Spleen (tissue), 11 donors: ENCODE measurements around the gene CHRM1. TPM values are rescaled to one million over a fixed set of nuclear protein-coding genes. Genes with fewer than 3 reads are reported as not detected.

Experiments
- DNase-seq: peaks from one replicate; pipeline ENCODE4 v3.0.0-alpha.2; 2020
- H3K27ac ChIP-seq, 8 donors: fragments of 200-600 bp; sonication (generic) in 7 of 8; 1 replicate in 4 of 8; 2 replicates in 4 of 8; pipeline versions ENCODE4 v1.5.0 to v1.8.0; 2016 to 2021; ENCODE audit warnings: inconsistent platforms in 4 of 8, mild to moderate bottlenecking in 4 of 8, moderate library complexity in 1 of 8
- H3K27me3 ChIP-seq, 7 donors: fragments of 200-600 bp; sonication (generic) in 6 of 7; replicated peaks in 1 of 7; 1 replicate in 4 of 7; 2 replicates in 3 of 7; pipeline versions ENCODE4 v1.5.0 to v1.8.0; 2016 to 2021; ENCODE audit warnings: inconsistent platforms in 3 of 7, mild to moderate bottlenecking in 1 of 7
- H3K36me3 ChIP-seq, 6 donors: fragments of 200-600 bp; sonication (generic) in 5 of 6; 1 replicate in 4 of 6; 2 replicates in 2 of 6; pipeline versions ENCODE4 v1.5.0 to v1.8.0; 2016 to 2021; ENCODE audit warnings: inconsistent platforms in 2 of 6
- H3K4me1 ChIP-seq, 6 donors: fragments of 200-600 bp; sonication (generic) in 5 of 6; 1 replicate in 3 of 6; 2 replicates in 3 of 6; pipeline versions ENCODE4 v1.5.0 to v1.8.0; 2016 to 2021; ENCODE audit warnings: inconsistent platforms in 3 of 6
- H3K4me3 ChIP-seq, 8 donors: fragments of 200-600 bp; sonication (generic) in 7 of 8; 1 replicate in 4 of 8; 2 replicates in 4 of 8; pipeline versions ENCODE4 v1.5.0 to v1.8.0; 2016 to 2021; ENCODE audit warnings: inconsistent platforms in 4 of 8, mild to moderate bottlenecking in 4 of 8, moderate library complexity in 2 of 8
- H3K9me3 ChIP-seq, 8 donors: fragments of 200-600 bp; sonication (generic) in 7 of 8; 1 replicate in 4 of 8; 2 replicates in 4 of 8; pipeline versions ENCODE4 v1.5.0 to v1.8.0; 2016 to 2021; ENCODE audit warnings: inconsistent platforms in 4 of 8
- POLR2A ChIP-seq, 3 donors: fragments of 450-650 bp; IDR thresholded peaks; one replicate each; pipeline ENCODE4 v1.5.1; 2017; ENCODE audit warnings: antibody characterized with exemption in 3 of 3, mild to moderate bottlenecking in 1 of 3
- POLR2AphosphoS5 ChIP-seq, 3 donors: sonication (generic); formaldehyde crosslinking; IDR thresholded peaks; one replicate each; pipeline ENCODE4 v1.5.1; 2017; ENCODE audit warnings: antibody characterized with exemption in 3 of 3
- WGBS, 5 donors: extraction: QIAGEN DNeasy Blood & Tissue Kit in 3 of 5; methylation state at CpG; one replicate each; pipeline versions ENCODE4 v1.1.5 to v1.1.7; 2013 to 2018; 5-methylcytosine and 5-hydroxymethylcytosine counted together
- intact Hi-C: fragments of 100-400 bp; cut with DNase I; formaldehyde crosslinking; loops from one replicate; pipeline ENCODE4 v1.15.0; 2023; ENCODE audit warnings: low total_unique reads
- polyA plus RNA-seq, 3 donors: library from polyadenylated mRNA; stranded (reverse); fragments of 200-250 nt; gene quantifications; one replicate each; pipeline ENCODE4 v1.2.1, GENCODE V29; 2013
- total RNA-seq, 7 donors: library from RNA; depleted of rRNA in 3 of 7; stranded (reverse); fragments of >200 nt in 3 of 7; fragmentation: NEBNext Ultra II Directional in 4 of 7; extraction: Animal tissue kit (Norgen Biotek cat#: 25700) in 4 of 7; gene quantifications; one replicate each; pipeline versions ENCODE4 v1.1.0 to v1.2.1, GENCODE V29; 2016 to 2021
- TF ChIP-seq, protein P1 (sequence below), 11 experiments: fragments of 200-600 bp in 7 of 11; fragments of 450-650 bp in 4 of 11; sonication (generic) in 4 of 11; IDR thresholded peaks in 8 of 11; conservative IDR thresholded peaks in 3 of 11; 1 replicate in 7 of 11; 2 replicates in 4 of 11; pipeline versions ENCODE4 v1.4.0 to v1.8.0; 2016 to 2021; ENCODE audit warnings: antibody characterized with exemption in 11 of 11, inconsistent platforms in 4 of 11, mild to moderate bottlenecking in 1 of 11
- donor health status: healthy with polysubstance abuse.
- donor health status: DM: no; HTN: no; CAD: no; lungs with moderate emphysema.
- donor health status: DM: no; HTN: no; CAD: no.
- donor health status: Bipolar disorder and iron deficiency.
- donor health status: healthy.
- donor health status: DM: no; HTN: no; CAD: no.
- donor health status: DM: yes; HTN: yes; CAD: no.

CHRM1 gene
- total and polyA plus RNA-seq, 10 donors, result not detected

DNA sequence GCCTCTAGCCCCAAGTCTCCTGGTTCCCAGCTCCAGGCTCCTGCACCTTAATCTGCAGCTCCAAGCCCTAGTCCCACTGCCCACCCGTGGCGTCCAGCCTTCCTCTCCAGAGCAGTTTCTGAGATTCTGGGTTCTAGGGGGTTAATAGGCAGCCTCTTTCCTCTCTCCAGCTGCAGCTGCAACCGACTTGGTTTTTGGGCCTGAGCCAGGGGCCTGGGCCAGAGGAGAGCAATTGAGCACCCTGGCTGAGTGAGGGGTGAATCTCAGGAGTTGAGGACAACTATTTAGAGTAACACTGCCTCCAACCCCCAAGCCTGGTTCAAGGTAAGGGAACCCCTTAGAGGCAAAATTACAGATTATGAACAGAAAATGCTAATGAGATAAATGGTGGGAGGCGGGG lies 9.0 kb upstream of the CHRM1 start:
- no peak for TF ChIP-seq POLR2A (IDR thresholded peaks at IDR 0.05)
- TF ChIP-seq, protein P1, sequence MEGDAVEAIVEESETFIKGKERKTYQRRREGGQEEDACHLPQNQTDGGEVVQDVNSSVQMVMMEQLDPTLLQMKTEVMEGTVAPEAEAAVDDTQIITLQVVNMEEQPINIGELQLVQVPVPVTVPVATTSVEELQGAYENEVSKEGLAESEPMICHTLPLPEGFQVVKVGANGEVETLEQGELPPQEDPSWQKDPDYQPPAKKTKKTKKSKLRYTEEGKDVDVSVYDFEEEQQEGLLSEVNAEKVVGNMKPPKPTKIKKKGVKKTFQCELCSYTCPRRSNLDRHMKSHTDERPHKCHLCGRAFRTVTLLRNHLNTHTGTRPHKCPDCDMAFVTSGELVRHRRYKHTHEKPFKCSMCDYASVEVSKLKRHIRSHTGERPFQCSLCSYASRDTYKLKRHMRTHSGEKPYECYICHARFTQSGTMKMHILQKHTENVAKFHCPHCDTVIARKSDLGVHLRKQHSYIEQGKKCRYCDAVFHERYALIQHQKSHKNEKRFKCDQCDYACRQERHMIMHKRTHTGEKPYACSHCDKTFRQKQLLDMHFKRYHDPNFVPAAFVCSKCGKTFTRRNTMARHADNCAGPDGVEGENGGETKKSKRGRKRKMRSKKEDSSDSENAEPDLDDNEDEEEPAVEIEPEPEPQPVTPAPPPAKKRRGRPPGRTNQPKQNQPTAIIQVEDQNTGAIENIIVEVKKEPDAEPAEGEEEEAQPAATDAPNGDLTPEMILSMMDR (IDR thresholded peaks at IDR 0.05 in 8 of 11, conservative IDR thresholded peaks at IDR 0.05 in 3 of 11), result no peak
- no peak for TF ChIP-seq POLR2AphosphoS5 (IDR thresholded peaks at IDR 0.05)
- no peak overlapping the region for H3K27ac ChIP-seq
- DNase-seq, result no peak
- H3K9me3 ChIP-seq, result no peaks in the 10 kb centered on the region
- 45 to 63% (median 58%) methylated on average over 4 of the region's 4 CpGs for WGBS, 5 donors
- no peaks in the 10 kb centered on the region for H3K36me3 ChIP-seq
- peaks cover 4 to 69% (median 32%) of the 10 kb centered on the region in 7 donors for H3K27me3 ChIP-seq
- H3K4me3 ChIP-seq, result no peak overlapping the region
- intact Hi-C loops, result no loop called here
- peaks cover 7 to 25% (median 19%) of the 10 kb centered on the region in 6 donors for H3K4me1 ChIP-seq

DNA sequence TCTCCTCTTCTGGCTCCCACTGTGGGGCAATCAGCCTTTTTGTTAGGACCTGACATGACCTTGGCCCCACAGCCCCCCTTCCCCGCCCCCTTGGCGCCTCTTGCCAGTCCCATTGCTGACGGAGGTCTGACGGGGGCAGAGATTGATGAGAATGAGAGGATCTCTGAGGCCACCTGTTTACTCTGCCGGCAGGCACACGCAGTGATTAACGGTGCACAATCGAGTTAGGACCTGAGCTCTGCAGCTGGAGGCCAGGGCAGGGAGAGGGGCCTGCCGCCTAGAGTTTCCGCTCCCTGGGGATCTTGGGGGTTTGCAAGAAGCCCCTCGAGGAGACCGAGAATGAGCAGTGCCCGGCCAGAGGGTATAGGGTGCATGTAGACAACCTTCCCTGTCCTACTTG lies 6.8 kb upstream of the CHRM1 start:
- H3K27me3 ChIP-seq, result peaks cover 4 to 90% (median 51%) of the 10 kb centered on the region in 7 donors
- TF ChIP-seq, protein P1 (IDR thresholded peaks at IDR 0.05 in 8 of 11, conservative IDR thresholded peaks at IDR 0.05 in 3 of 11), result no peak
- TF ChIP-seq POLR2AphosphoS5 (IDR thresholded peaks at IDR 0.05) (no peak), POLR2A (IDR thresholded peaks at IDR 0.05) (no peak)
- intact Hi-C loops, result no loop called here

GRCh38 chr11:62926680-62927455 lies 5.7 kb upstream of the CHRM1 start:
- intact Hi-C loops, result no loop called here
- Histone ChIP-seq H3K9me3 (no peaks in the 10 kb centered on the region), H3K4me1 (peaks cover 16 to 51% (median 33%) of the 10 kb centered on the region in 6 donors), H3K4me3 (peak overlapping the region in 4 of 8 donors; percentile 29 to 63 (median 34)), H3K27me3 (peaks cover 4 to 100% (median 60%) of the 10 kb centered on the region in 7 donors), H3K36me3 (no peaks in the 10 kb centered on the region), H3K27ac (no peak overlapping the region)
- WGBS, 5 donors, result 9 to 20% (median 17%) methylated on average over 27 to 53 of the region's 53 CpGs
- TF ChIP-seq, protein P1 (IDR thresholded peaks at IDR 0.05 in 8 of 11, conservative IDR thresholded peaks at IDR 0.05 in 3 of 11), result no peak
- no peak for TF ChIP-seq POLR2A (IDR thresholded peaks at IDR 0.05)
- TF ChIP-seq POLR2AphosphoS5 (IDR thresholded peaks at IDR 0.05), result no peak
- peak; percentile 53 for DNase-seq

More for the DNA sequence above, 6.8 kb upstream of the CHRM1 start:
- peak; percentile 16 for DNase-seq
- Histone ChIP-seq H3K27ac (no peak overlapping the region), H3K4me3 (no peak overlapping the region), H3K36me3 (no peaks in the 10 kb centered on the region), H3K9me3 (no peaks in the 10 kb centered on the region), H3K4me1 (peaks cover 16 to 46% (median 33%) of the 10 kb centered on the region in 6 donors)
- 28 to 49% (median 35%) methylated on average over 5 to 13 of the region's 13 CpGs for WGBS, 5 donors
